Activated naive CD4-positive, alpha-beta T cell treated with anti-CD3 and anti-CD28 coated beads, Interleukin-2, amount 10 ng/mL, durations not matched to agents 7 days and 5 days (primary cell): Measurements from ENCODE around the gene PMPCB.
A peak's percentile ranks its signal among the peaks of the same experiment; 100 is the strongest.

Experiments used
- CTCF ChIA-PET: fragments of 350-600 bp; sonication (Branson Sonifier 250); formaldehyde crosslinking; loops from one replicate; lab custom pipeline; 2021; ENCODE audit warnings: antibody characterized with exemption; lab: Charles Lee
- DNase-seq: peaks from one replicate; pipeline ENCODE4 v3.0.0-alpha.2; 2020
- H3K27ac Mint-ChIP-seq: one replicate; pipeline ENCODE4 v1.8.0; 2021; ENCODE audit warnings: mild to moderate bottlenecking, moderate library complexity, mixed read lengths
- H3K27me3 Mint-ChIP-seq: one replicate; pipeline ENCODE4 v1.8.0; 2021; ENCODE audit warnings: mild to moderate bottlenecking, mixed read lengths
- H3K36me3 Mint-ChIP-seq: one replicate; pipeline ENCODE4 v1.8.0; 2021; ENCODE audit warnings: mixed read lengths
- H3K4me1 Mint-ChIP-seq: one replicate; pipeline ENCODE4 v1.8.0; 2021; ENCODE audit warnings: mixed read lengths
- H3K4me3 Mint-ChIP-seq: one replicate; pipeline ENCODE4 v1.8.0; 2021; ENCODE audit warnings: mild to moderate bottlenecking, moderate library complexity, mixed read lengths
- H3K9me3 Mint-ChIP-seq: one replicate; pipeline ENCODE4 v1.8.0; 2021; ENCODE audit warnings: mixed read lengths

The PMPCB gene

DNA sequence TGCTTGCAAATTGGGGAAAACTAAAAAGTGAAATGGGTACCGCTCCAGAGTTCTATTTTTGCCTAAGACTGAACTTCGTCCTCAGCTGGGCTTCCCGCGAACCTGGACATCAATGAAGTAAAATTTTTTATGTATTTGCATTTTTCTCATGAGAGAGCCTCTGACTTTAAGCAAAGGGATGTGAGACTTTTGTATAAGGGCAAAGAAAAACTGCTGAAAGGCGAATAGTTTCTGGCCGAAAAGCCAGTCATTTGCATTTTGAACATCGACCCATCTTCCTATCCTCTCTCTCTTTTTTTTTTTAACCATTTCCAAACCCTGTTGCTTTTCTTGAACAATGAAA lies 573 bp downstream of the PMPCB start:
- DNase-seq: no peak
- CTCF ChIA-PET: interaction anchor here (1.0 kb wide), 1 partner anchor 108 kb away, joined by 3 read pairs; no protein-coding TSS in a partner anchor
- Mint-ChIP-seq H3K27me3 (peaks cover 8% of the 10 kb centered on the region), H3K9me3 (no peaks in the 10 kb centered on the region), H3K4me1 (peaks cover 33% of the 10 kb centered on the region), H3K4me3 (peak overlapping the region; percentile 80), H3K36me3 (peaks cover 25% of the 10 kb centered on the region), H3K27ac (peak overlapping the region; percentile 76)

GRCh38 chr7:103299660-103300059 lies 2.4 kb downstream of the PMPCB start:
- peaks cover 37% of the 10 kb centered on the region for H3K4me1 Mint-ChIP-seq
- H3K9me3 Mint-ChIP-seq: no peaks in the 10 kb centered on the region
- CTCF ChIA-PET: no interaction called here
- no peak overlapping the region for H3K27ac Mint-ChIP-seq
- no peaks in the 10 kb centered on the region for H3K27me3 Mint-ChIP-seq
- no peak overlapping the region for H3K4me3 Mint-ChIP-seq
- no peak for DNase-seq
- peaks cover 36% of the 10 kb centered on the region for H3K36me3 Mint-ChIP-seq

DNA sequence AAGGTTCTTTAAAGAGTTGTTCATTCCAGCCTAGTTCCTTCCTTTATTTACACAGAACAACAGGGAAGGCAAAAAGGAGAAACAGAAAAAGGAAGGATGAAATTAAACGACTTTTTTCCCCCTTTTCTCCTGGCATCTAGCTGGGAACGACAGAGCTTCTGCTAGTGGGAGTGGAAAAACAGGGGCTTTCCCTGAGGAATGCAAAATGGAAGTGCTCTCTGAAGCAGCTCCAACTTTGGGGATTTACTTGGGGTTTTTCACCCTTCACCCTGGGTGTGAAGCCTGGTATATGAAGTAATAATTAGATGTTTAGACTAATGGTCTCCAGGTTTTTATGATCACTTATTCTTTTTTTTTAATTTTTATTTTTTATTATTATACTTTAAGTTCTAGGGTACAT lies 4.2 kb downstream of the PMPCB start:
- CTCF ChIA-PET: interaction anchor here (0.7 kb wide), 1 partner anchor 18 kb away, joined by 3 read pairs; no protein-coding TSS in a partner anchor
- Mint-ChIP-seq H3K9me3 (no peaks in the 10 kb centered on the region), H3K4me1 (peaks cover 32% of the 10 kb centered on the region), H3K4me3 (no peak overlapping the region), H3K36me3 (peaks cover 45% of the 10 kb centered on the region), H3K27me3 (no peaks in the 10 kb centered on the region), H3K27ac (no peak overlapping the region)
- no peak for DNase-seq

GRCh38 chr7:103307503-103308231 lies 10.4 kb downstream of the PMPCB start:
- Mint-ChIP-seq H3K27ac (no peak overlapping the region), H3K4me1 (peaks cover 6% of the 10 kb centered on the region), H3K36me3 (peaks cover 63% of the 10 kb centered on the region), H3K4me3 (no peak overlapping the region), H3K9me3 (no peaks in the 10 kb centered on the region), H3K27me3 (no peaks in the 10 kb centered on the region)
- DNase-seq: no peak
- CTCF ChIA-PET: interaction anchor here (1.3 kb wide), 1 partner anchor 9 kb away, joined by 4 read pairs; no protein-coding TSS in a partner anchor

DNA sequence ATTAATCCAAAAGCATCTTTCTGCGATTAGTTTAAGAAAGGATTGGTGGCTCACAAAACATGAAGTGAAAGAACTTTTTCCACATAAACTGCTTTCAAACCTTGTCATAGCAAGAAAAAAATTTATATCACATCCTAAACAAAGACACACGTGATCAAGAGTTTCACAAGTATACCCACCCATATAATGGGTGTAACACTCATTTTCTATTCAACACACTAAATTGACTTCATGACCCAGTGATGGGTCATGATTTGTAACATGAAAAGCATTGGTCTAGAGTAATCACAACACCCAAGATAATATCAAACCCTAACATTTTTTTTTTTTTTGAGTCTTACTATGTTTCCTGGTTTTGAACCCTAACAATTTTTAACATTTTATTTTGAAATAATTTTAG lies 17.6 kb downstream of the PMPCB start:
- DNase-seq: no peak
- peaks cover 64% of the 10 kb centered on the region for H3K36me3 Mint-ChIP-seq
- no peaks in the 10 kb centered on the region for H3K27me3 Mint-ChIP-seq
- H3K4me3 Mint-ChIP-seq: no peak overlapping the region
- no peaks in the 10 kb centered on the region for H3K9me3 Mint-ChIP-seq
- H3K4me1 Mint-ChIP-seq: peaks cover 4% of the 10 kb centered on the region
- no peak overlapping the region for H3K27ac Mint-ChIP-seq
- CTCF ChIA-PET: no interaction called here

GRCh38 chr7:103316380-103316941 lies 19.2 kb downstream of the PMPCB start:
- CTCF ChIA-PET: no interaction called here
- Mint-ChIP-seq H3K27me3 (no peaks in the 10 kb centered on the region), H3K9me3 (no peaks in the 10 kb centered on the region), H3K4me3 (no peak overlapping the region), H3K36me3 (peaks cover 61% of the 10 kb centered on the region), H3K27ac (no peak overlapping the region), H3K4me1 (peaks cover 4% of the 10 kb centered on the region)
- DNase-seq: no peak

GRCh38 chr7:103317009-103317408 lies 19.8 kb downstream of the PMPCB start:
- Mint-ChIP-seq H3K9me3 (no peaks in the 10 kb centered on the region), H3K36me3 (peaks cover 59% of the 10 kb centered on the region), H3K27ac (no peak overlapping the region), H3K27me3 (no peaks in the 10 kb centered on the region), H3K4me3 (no peak overlapping the region), H3K4me1 (peaks cover 4% of the 10 kb centered on the region)
- no peak for DNase-seq
- CTCF ChIA-PET: no interaction called here

GRCh38 chr7:103325744-103326143 lies 28.5 kb downstream of the PMPCB start:
- Mint-ChIP-seq H3K4me3 (no peak overlapping the region), H3K27me3 (no peaks in the 10 kb centered on the region), H3K27ac (no peak overlapping the region), H3K36me3 (peaks cover 32% of the 10 kb centered on the region), H3K9me3 (no peaks in the 10 kb centered on the region), H3K4me1 (no peaks in the 10 kb centered on the region)
- CTCF ChIA-PET: no interaction called here
- no peak for DNase-seq

- H3K36me3 Mint-ChIP-seq: peaks cover 57% of the 10 kb centered on the region
Measured at GRCh38 chr7:103336761-103337160, 39.5 kb downstream of the PMPCB start.

DNA sequence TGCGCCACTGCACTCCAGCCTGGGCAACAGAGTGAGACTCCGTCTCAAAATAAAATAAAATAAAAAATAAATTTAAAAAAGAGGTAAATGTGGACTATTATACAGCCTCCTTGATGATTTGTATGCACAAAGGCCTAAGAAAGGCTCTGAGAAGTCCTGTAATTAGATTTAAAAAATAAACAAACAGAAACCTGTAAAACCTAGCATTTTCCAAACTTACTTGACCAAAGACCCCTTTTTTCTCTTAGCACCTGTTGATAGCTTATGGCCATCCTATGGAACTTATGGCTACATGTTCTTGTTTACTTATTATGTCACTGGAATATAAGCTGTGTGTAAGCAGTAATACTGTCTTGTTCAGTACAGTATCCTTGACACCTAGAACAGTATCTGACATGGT lies 41.6 kb downstream of the PMPCB start:
- no peak overlapping the region for H3K4me3 Mint-ChIP-seq
- DNase-seq: no peak
- H3K27ac Mint-ChIP-seq: no peak overlapping the region
- H3K9me3 Mint-ChIP-seq: no peaks in the 10 kb centered on the region
- H3K27me3 Mint-ChIP-seq: no peaks in the 10 kb centered on the region
- H3K4me1 Mint-ChIP-seq: peaks cover 26% of the 10 kb centered on the region
- CTCF ChIA-PET: no interaction called here
- H3K36me3 Mint-ChIP-seq: peaks cover 51% of the 10 kb centered on the region

More at GRCh38 chr7:103336761-103337160, 39.5 kb downstream of the PMPCB start:
- CTCF ChIA-PET: no interaction called here
- H3K4me3 Mint-ChIP-seq: no peak overlapping the region
- H3K9me3 Mint-ChIP-seq: no peaks in the 10 kb centered on the region
- H3K4me1 Mint-ChIP-seq: peaks cover 14% of the 10 kb centered on the region
- no peak for DNase-seq
- H3K27ac Mint-ChIP-seq: peak overlapping the region; percentile 12
- no peaks in the 10 kb centered on the region for H3K27me3 Mint-ChIP-seq

DNA sequence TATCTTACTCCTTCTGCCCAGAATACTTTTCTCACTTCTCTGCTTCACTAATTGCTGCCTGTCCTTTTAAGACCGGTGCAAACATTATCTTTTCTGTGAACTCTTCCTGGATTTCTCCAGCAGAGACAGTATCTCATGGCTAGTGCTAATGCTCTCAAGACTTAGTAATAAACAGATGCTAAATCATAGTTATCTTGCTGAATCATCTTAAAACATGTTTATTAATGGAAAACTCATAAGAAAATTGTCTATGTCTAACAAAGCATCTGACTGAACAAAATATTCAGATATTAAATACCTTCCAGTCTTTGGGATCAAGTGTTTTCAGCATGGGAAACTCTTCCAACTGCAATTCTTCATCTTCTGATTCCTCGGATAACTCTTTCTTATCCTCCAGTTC lies 44.2 kb downstream of the PMPCB start:
- H3K9me3 Mint-ChIP-seq: no peaks in the 10 kb centered on the region
- H3K27me3 Mint-ChIP-seq: no peaks in the 10 kb centered on the region
- CTCF ChIA-PET: no interaction called here
- no peak for DNase-seq
- H3K4me3 Mint-ChIP-seq: no peak overlapping the region
- peaks cover 45% of the 10 kb centered on the region for H3K36me3 Mint-ChIP-seq
- peaks cover 41% of the 10 kb centered on the region for H3K4me1 Mint-ChIP-seq
- H3K27ac Mint-ChIP-seq: no peak overlapping the region

- Mint-ChIP-seq H3K4me3 (peak overlapping the region; percentile 97), H3K9me3 (no peaks in the 10 kb centered on the region), H3K27ac (peak overlapping the region; percentile 96), H3K4me1 (peaks cover 51% of the 10 kb centered on the region), H3K36me3 (peaks cover 34% of the 10 kb centered on the region), H3K27me3 (no peaks in the 10 kb centered on the region)
- no peak for DNase-seq
- CTCF ChIA-PET: interaction anchor here (1.5 kb wide), 1 partner anchor 13 kb away, joined by 3 read pairs; no protein-coding TSS in a partner anchor
Measured at GRCh38 chr7:103343332-103343731, 46.1 kb downstream of the PMPCB start.

GRCh38 chr7:103343758-103344452 lies 46.7 kb downstream of the PMPCB start:
- Mint-ChIP-seq H3K4me3 (peak overlapping the region; percentile 97), H3K9me3 (no peaks in the 10 kb centered on the region), H3K4me1 (peaks cover 55% of the 10 kb centered on the region), H3K36me3 (peaks cover 36% of the 10 kb centered on the region), H3K27me3 (no peaks in the 10 kb centered on the region), H3K27ac (peak overlapping the region; percentile 96)
- CTCF ChIA-PET: no interaction called here
- DNase-seq: peak; percentile 47

GRCh38 chr7:103344453-103345149 lies 47.4 kb downstream of the PMPCB start, which contains the start of gene DNAJC2:
Gene DNAJC2 (minus strand): TSS chr7:103344767. CDS start chr7:103344622, 145 bp downstream.
- H3K27ac Mint-ChIP-seq: peak within 1 kb of the TSS; percentile 96
- H3K9me3 Mint-ChIP-seq: no peaks in the 10 kb centered on the region
- CTCF ChIA-PET: no interaction called here
- H3K36me3 Mint-ChIP-seq: peaks cover 30% of the 10 kb centered on the region
- H3K4me3 Mint-ChIP-seq: peak within 1 kb of the TSS; percentile 97
- peak; percentile 90 for DNase-seq
- peaks cover 57% of the 10 kb centered on the region for H3K4me1 Mint-ChIP-seq
- no peaks in the 10 kb centered on the region for H3K27me3 Mint-ChIP-seq
